Pancreas (tissue), 10 donors: ENCODE measurements around the gene POLN. TPM values are rescaled to one million over a fixed set of nuclear protein-coding genes. Genes with fewer than 3 reads are reported as not detected.
A peak's percentile ranks its signal among the peaks of the same experiment; 100 is the strongest.
"Not testable (repeated sequence)": the region's sequence is repeated elsewhere in the genome, so short reads cannot be mapped to it uniquely, and the experiment has no call there.

Source experiments
- ATAC-seq, 4 donors: fragments of 200-7000 bp; cut with Tn5 transposase; one replicate each; pipeline versions ENCODE4 v1.8.0 to v1.9.1; 2020; ENCODE audit warnings: mild to moderate bottlenecking in 4 of 4, moderate library complexity in 4 of 4
- DNase-seq, 6 donors: peaks; one replicate each; pipeline ENCODE4 v3.0.0-alpha.2; 2020
- FAIRE-seq: peaks from 2 replicates; lab custom pipeline; 2012; peaks lifted over from hg19 to GRCh38; lab: Jason Lieb, UNC
- H3K27ac ChIP-seq, 4 donors: fragments of 200-600 bp; sonication (generic); 1 replicate in 3 of 4; 2 replicates in 1 of 4; pipeline versions ENCODE4 v1.5.0 to v1.8.0; 2020
- H3K27me3 ChIP-seq, 4 donors: fragments of 200-600 bp; one replicate each; pipeline ENCODE4 v1.8.0; 2021
- H3K36me3 ChIP-seq, 3 donors: fragments of 200-600 bp; sonication (generic) in 1 of 3; one replicate each; pipeline versions ENCODE4 v1.5.0 to v1.8.0; 2020 to 2021
- H3K4me1 ChIP-seq, 3 donors: fragments of 200-600 bp; one replicate each; pipeline ENCODE4 v1.8.0; 2021
- H3K4me3 ChIP-seq, 4 donors: fragments of 200-600 bp; sonication (generic) in 2 of 4; one replicate each; pipeline versions ENCODE4 v1.5.0 to v1.8.0; 2020 to 2021
- H3K9me3 ChIP-seq, 4 donors: fragments of 200-600 bp; one replicate each; pipeline ENCODE4 v1.8.0; 2021
- CTCF ChIP-seq, 4 donors: fragments of 200-600 bp; sonication (generic) in 3 of 4; IDR thresholded peaks; one replicate each; pipeline versions ENCODE4 v1.5.0 to v1.8.0; 2021; ENCODE audit warnings: antibody characterized with exemption in 4 of 4
- WGBS, 2 donors: extraction: QIAGEN DNeasy Blood & Tissue Kit; methylation state at CpG; one replicate each; pipeline ENCODE4 v1.1.7; 2013; 5-methylcytosine and 5-hydroxymethylcytosine counted together
- intact Hi-C, 3 donors: fragments of 100-400 bp; cut with DNase I; formaldehyde crosslinking; loops; one replicate each; pipeline versions ENCODE4 v1.11.1 to v1.14.2; 2022
- polyA plus RNA-seq, 2 donors: library from polyadenylated mRNA; stranded (reverse); fragments of 200-250 nt; gene quantifications; one replicate each; pipeline ENCODE4 v1.2.3, GENCODE V29; 2013
- total RNA-seq, 6 donors: library from RNA; stranded (reverse); fragmentation: NEBNext Ultra II Directional in 4 of 6; extraction: Animal tissue kit (Norgen Biotek cat#: 25700) in 4 of 6; gene quantifications; one replicate each; pipeline versions ENCODE4 v1.2.1 to v1.2.4, GENCODE V29; 2021 to 2023
- donor health status: healthy with polysubstance abuse.
- donor health status: DM: no; HTN: no; CAD: no; lungs with moderate emphysema.
- donor health status: DM: no; HTN: no; CAD: no.
- donor health status: control.
- donor health status: control.
- donor health status: Bipolar disorder and iron deficiency.
- donor health status: DM: yes; HTN: yes; CAD: no.
- donor health status: DM: no; HTN: no; CAD: no.
- donor health status: DM: no; HTN: no; CAD: no.
- donor health status: DM: yes; HTN: yes; CAD: no.

The POLN gene
- total and polyA plus RNA-seq, 8 donors, result 0.95 to 3.6 (median 1.9) TPM

DNA sequence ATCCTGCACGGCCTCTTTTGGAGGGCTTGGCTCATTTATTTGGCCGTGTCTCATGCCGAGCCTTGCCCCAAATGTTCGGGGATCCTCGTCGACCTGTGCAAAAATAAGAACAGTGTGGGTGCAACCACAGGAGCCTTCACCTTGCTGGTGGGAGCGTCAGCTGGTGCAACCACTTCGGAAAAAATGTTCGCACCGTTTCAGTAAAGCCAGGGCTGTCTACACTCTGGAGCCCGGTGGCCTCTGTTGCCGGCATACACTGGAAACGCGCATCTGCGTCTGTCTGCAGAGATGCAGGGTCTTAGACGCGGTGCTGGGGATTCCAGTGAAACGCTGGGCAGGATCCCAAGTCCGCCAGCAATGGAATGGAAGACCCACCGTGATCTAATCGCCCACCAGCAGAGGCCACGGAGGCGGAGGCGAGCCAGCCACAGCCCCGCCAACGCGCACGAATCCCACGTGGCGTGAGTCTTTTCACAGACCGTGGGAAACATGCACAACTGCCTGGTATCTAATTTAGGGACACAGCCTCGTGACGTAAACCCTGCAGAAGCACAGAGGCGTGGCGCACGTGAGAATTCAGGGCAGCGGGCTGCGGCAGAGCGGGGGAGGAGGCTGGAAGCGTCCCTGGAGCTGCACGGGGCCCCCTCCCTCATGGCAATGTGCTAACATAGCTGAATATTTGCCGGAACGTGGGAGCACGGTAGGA lies 33.8 kb upstream of the POLN start:
- H3K27ac ChIP-seq, result no peak overlapping the region
- FAIRE-seq (no peak), DNase-seq (peak in 2 of 6 donors; percentile 1 to 35), ATAC-seq (no peak)
- H3K27me3 ChIP-seq, result no peaks in the 10 kb centered on the region
- intact Hi-C loops, result no loop called here
- WGBS, 2 donors, result 91 to 92% methylated on average over 44 of the region's 44 CpGs
- H3K4me1 ChIP-seq, result no peaks in the 10 kb centered on the region
- H3K4me3 ChIP-seq, result no peak overlapping the region
- TF ChIP-seq CTCF (IDR thresholded peaks at IDR 0.05), result no peak
- no peaks in the 10 kb centered on the region for H3K9me3 ChIP-seq
- no peaks in the 10 kb centered on the region for H3K36me3 ChIP-seq

GRCh38 chr4:2275044-2275397 lies 33.1 kb upstream of the POLN start:
- H3K4me3 ChIP-seq, H3K9me3 ChIP-seq, intact Hi-C loops, H3K36me3 ChIP-seq, FAIRE-seq, ATAC-seq, H3K27me3 ChIP-seq, H3K27ac ChIP-seq, H3K4me1 ChIP-seq: not testable (repeated sequence)
- WGBS, 2 donors, result 89 to 92% methylated on average over 10 of the region's 10 CpGs
- peak in 1 of 6 donors; percentile 1 for DNase-seq

- DNase-seq (peak in 2 of 6 donors; percentile 3 to 27), ATAC-seq (no peak), FAIRE-seq (no peak)
- Histone ChIP-seq H3K9me3 (no peaks in the 10 kb centered on the region), H3K4me1 (no peaks in the 10 kb centered on the region), H3K4me3 (no peak overlapping the region), H3K36me3 (no peaks in the 10 kb centered on the region), H3K27ac (no peak overlapping the region), H3K27me3 (no peaks in the 10 kb centered on the region)
- intact Hi-C loops, result no loop called here
- 86 to 87% methylated on average over 21 of the region's 21 CpGs for WGBS, 2 donors
- TF ChIP-seq CTCF (IDR thresholded peaks at IDR 0.05), result no peak
Measured at GRCh38 chr4:2274320-2275043, 32.6 kb upstream of the POLN start.

DNA sequence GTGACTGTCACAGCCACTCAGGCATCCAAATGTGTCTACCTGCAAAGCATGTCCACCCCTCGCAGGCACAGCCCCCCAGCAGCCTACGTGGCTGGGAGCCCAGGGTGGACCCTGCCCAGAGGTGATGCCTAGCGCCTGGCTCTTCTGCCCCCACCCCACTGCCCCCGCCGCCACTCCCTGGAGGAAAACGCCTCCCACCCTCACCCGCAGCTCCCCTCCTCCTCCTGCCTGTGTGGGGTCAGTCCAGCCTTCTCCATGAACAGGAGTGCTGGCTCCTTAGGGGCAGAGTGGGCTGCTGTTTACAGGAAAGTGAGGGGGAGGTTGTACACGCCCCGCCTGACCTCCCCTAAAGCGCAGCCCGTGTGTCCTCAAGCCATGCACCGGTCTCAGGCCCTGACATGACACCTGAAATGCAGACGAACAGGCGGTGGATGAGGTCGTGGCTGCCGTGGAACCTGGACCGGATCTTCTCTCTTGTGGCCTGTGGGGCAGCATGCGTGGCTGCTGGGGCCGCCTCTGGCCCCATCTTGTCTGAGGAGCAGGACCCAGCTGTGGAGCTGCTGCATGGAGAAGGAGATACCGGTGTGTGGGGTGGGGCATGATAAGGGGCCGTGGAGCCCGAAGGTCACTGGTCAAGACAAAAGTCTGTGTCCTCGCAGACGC lies 31.9 kb upstream of the POLN start:
- no peak overlapping the region for H3K27ac ChIP-seq
- no peak overlapping the region for H3K4me3 ChIP-seq
- H3K36me3 ChIP-seq, result no peaks in the 10 kb centered on the region
- intact Hi-C loops, result no loop called here
- no peaks in the 10 kb centered on the region for H3K9me3 ChIP-seq
- H3K27me3 ChIP-seq, result no peaks in the 10 kb centered on the region
- TF ChIP-seq CTCF (IDR thresholded peaks at IDR 0.05), result no peak
- H3K4me1 ChIP-seq, result no peaks in the 10 kb centered on the region
- peak in 2 of 6 donors; percentile 20 to 30 for DNase-seq
- WGBS, 2 donors, result 86% methylated on average over 24 of the region's 24 CpGs
- FAIRE-seq, result no peak
- ATAC-seq, result no peak

- no peak for TF ChIP-seq CTCF (IDR thresholded peaks at IDR 0.05)
- FAIRE-seq (no peak), ATAC-seq (no peak), DNase-seq (peak in 1 of 6 donors; percentile 45)
- 83 to 90% methylated on average over 14 to 15 of the region's 15 CpGs for WGBS, 2 donors
- intact Hi-C loops, result no loop called here
- no peaks in the 10 kb centered on the region for H3K9me3 ChIP-seq
- H3K27me3 ChIP-seq, result no peaks in the 10 kb centered on the region
- no peaks in the 10 kb centered on the region for H3K4me1 ChIP-seq
- H3K27ac ChIP-seq, result no peak overlapping the region
- H3K36me3 ChIP-seq, result no peaks in the 10 kb centered on the region
- H3K4me3 ChIP-seq, result no peak overlapping the region
Measured at GRCh38 chr4:2273221-2273620, 31.3 kb upstream of the POLN start.
